WI38 (cell line): Measurements from ENCODE around the gene RIPPLY3.
"Not testable (repeated sequence)": the region's sequence is repeated elsewhere in the genome, so short reads cannot be mapped to it uniquely, and the experiment has no call there.

ENCODE experiments used
- H3K4me3 ChIP-seq: 2 replicates; pipeline ENCODE4 v1.5.1; 2011; ENCODE audit warnings: low read depth, mild to moderate bottlenecking, control low read depth, low read length
- TF ChIP-seq, protein P1 (sequence below): IDR thresholded peaks from 2 replicates; pipeline ENCODE4 v1.5.1; 2012; ENCODE audit warnings: low read depth, mild to moderate bottlenecking, control low read depth, low read length

The RIPPLY3 gene

DNA sequence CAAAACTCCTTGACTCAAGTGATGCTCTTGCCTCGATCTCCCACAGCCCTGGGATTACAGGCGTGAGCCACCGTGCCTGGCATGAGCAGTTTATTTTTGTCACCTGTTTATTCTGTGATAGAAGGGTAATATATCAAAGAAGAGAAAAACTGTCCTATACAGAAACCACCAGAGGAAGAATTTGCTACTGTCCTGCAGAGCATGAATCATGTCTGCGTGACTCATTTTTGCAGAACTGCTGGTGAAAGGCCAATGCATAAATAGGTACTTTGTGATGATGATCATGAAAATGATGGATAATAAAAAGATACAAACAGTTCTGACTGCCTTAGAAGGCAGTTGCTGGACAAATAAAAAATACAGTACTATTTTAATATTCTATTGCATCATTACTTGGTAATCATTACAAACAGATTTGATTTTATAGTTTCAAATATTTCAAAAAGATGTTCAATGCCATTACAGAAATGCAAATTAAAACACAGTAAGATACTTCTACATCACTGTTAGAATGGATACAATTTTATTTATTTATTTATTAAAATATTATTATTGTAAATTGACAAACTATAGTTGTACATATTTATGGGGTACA, 26.5 kb downstream of the RIPPLY3 start:
- H3K4me3 ChIP-seq, result no peak overlapping the region
- TF ChIP-seq, protein P1, sequence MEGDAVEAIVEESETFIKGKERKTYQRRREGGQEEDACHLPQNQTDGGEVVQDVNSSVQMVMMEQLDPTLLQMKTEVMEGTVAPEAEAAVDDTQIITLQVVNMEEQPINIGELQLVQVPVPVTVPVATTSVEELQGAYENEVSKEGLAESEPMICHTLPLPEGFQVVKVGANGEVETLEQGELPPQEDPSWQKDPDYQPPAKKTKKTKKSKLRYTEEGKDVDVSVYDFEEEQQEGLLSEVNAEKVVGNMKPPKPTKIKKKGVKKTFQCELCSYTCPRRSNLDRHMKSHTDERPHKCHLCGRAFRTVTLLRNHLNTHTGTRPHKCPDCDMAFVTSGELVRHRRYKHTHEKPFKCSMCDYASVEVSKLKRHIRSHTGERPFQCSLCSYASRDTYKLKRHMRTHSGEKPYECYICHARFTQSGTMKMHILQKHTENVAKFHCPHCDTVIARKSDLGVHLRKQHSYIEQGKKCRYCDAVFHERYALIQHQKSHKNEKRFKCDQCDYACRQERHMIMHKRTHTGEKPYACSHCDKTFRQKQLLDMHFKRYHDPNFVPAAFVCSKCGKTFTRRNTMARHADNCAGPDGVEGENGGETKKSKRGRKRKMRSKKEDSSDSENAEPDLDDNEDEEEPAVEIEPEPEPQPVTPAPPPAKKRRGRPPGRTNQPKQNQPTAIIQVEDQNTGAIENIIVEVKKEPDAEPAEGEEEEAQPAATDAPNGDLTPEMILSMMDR, result no peak

DNA sequence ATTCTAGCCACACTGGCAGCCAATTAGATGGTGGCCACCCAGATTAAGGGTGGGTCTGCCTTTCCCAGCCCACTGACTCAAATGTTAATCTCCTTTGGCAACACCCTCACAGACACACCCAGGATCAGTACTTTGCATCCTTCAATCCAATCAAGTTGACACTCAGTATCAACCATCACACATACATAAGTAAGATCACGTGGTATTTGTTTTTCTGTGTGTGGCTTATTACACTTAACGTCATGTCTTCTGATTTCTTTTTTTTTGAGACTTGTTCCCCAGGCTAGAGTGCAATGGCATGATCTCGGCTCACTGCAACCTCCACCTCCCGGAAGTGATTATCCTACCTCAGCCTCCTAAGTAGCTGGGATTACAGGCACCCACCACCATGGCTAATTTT, 27.9 kb downstream of the RIPPLY3 start:
- H3K4me3 ChIP-seq, result not testable (repeated sequence)

DNA sequence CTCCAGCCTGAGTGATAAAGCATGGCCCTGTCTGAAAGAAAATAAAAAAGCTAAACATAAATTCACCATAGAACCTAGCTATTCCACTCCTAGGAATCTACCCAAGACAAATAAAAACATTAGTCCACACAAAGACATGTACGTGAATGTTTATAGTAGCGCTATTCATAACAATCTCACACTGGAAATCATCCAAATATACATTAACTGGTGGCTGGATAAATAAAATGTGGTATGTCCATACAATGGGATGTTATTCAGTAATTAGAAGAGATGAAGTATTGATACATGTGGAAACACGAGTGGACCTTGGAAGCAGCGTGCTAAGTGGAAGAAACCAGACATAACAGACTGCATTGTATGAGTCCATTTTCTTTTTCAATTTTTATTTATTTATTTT, 29.7 kb downstream of the RIPPLY3 start:
- H3K4me3 ChIP-seq, result no peak overlapping the region
- TF ChIP-seq, protein P1, result no peak

DNA sequence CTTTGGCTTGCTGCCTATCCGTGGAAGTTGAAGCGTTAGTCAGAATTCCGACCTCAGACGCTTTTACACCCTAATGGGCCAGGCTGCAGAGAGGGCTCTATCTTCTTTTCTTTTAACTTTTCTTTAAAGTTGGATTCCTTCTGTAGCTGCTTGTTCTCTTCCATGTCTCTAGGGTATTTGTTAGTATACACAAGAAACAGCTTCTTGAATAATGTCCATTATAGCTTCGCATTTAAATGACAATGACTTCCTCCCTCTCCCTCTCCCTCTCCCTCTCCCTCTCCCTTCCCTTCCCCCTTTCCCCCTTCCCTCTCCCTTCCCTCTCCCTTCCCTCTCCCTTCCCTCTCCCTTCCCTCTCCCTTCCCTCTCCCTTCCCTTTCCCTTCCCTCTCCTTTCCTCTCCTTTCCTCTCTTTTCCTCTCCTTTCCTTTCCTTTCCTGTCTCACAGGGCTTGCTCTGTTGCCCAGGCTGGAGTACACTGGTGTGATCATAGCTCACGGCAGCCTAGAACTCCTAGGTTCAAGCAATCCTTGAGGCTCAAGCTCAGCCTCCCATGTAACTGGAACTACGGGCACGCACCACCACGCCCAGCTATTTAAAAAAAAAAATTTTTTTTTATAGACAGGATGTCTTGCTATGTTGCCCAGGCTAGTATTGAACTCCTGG, 33.0 kb downstream of the RIPPLY3 start:
- no peak overlapping the region for H3K4me3 ChIP-seq
- TF ChIP-seq, protein P1, result no peak

DNA sequence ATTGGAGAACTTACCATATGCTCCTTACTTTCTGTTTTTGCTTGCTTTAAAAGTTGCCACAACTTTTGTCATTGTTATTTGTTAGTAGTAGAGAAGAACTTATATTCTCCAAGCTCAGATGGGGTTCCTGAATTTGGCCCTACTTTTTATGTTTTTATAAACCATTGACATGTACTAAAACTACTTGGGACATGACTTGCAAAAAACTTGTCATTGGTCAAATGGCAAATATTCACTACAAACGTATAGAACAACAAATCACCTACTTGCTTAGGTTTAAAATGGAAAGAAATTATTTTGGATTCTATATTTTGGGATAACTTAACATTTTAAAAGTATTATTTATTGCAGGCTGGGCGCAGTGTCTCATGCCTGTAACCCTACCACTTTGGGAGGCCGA, 33.7 kb downstream of the RIPPLY3 start:
- TF ChIP-seq, protein P1, result no peak
- H3K4me3 ChIP-seq, result no peak overlapping the region

DNA sequence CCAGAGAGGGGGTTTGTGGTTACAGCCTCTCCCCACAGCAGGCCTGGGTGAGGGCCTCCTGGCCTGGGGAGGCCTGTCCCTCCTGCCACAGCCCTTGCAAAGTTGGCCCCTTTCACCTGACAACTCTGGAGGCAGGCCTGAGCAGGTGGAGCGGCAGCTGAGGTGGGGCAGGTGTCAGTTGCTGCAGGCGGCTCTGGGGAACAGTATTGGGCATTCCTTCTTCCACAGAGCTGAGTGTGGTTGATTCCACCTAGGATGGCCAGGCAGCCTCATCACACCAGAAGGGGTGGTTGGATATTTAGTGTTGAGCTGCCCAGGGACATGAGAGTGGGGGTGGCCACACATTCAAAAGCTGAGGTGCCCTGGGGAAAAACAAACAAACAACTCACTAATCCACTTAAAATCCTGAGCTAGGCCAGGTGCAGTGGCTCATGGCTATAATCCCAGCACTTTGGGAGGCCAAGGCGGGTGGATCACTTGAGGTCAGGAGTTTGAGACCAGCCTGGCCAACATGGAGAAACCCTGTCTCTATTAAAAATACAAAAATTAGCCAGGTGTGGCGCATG, 35.3 kb downstream of the RIPPLY3 start:
- TF ChIP-seq, protein P1, result no peak
- H3K4me3 ChIP-seq, result no peak overlapping the region

DNA sequence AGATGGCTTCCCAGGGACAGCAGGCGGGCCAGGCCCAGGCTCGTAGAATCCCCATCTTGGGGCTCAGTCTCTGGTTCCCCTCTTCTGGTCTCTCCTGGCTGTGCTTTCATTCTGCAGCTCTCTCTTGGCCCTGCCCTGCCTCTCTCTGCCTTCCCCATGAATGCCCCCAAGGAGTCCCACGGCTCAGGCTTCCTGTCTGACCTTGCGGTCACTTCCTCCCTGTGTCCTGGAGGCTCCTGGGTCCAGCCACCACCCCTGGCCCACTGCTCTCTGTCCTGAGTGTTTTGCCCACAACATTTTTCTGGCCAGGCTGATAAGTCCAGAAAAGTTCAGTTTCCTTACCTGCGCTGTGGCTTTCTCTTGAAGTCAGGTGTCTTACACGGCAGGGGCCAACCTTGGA, 37.3 kb downstream of the RIPPLY3 start:
- no peak overlapping the region for H3K4me3 ChIP-seq
- TF ChIP-seq, protein P1, result no peak

DNA sequence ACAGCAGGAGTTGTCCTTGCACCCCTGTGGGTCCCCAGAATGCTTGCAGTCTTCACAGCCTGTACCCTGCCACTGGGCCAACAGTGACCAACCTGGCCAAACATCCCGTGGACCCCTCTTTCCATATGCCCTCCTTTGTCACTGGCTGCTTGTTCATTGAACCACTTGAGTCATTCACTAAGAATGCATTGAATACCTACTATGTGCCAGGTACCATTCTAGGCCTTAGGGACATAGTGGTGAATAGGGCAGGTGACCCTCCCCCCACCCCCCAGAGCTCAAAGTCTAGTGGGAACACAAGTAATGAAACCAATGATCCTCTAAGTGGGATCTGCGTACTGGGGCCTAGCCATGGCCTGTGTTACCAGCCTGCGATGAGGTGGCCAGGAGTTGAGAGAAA, 38.1 kb downstream of the RIPPLY3 start:
- no peak overlapping the region for H3K4me3 ChIP-seq
- TF ChIP-seq, protein P1, result no peak
